ENCODE results near the gene ZBED5.

- no peak for TF ChIP-seq CTCF (IDR thresholded peaks at IDR 0.05; ENCODE audit: poor library complexity, severe bottlenecking)
- no peak for TF ChIP-seq MXI1 (conservative IDR thresholded peaks at IDR 0.05; ENCODE audit: poor library complexity, severe bottlenecking)
- TF ChIP-seq EP300 (conservative IDR thresholded peaks at IDR 0.05; ENCODE audit: poor library complexity, severe bottlenecking): no peak
- TF ChIP-seq POLR2AphosphoS5 (IDR thresholded peaks at IDR 0.05): no peak
- no peak for TF ChIP-seq EZH2 (IDR thresholded peaks at IDR 0.05; ENCODE audit: borderline replicate concordance, insufficient read depth, low read length, poor library complexity, severe bottlenecking)
- no peak for TF ChIP-seq SMC3 (conservative IDR thresholded peaks at IDR 0.05; ENCODE audit: poor library complexity)
- no peak for TF ChIP-seq REST (IDR thresholded peaks at IDR 0.05; ENCODE audit: borderline replicate concordance)
- TF ChIP-seq TAF1 (IDR thresholded peaks at IDR 0.05; ENCODE audit: low read depth): no peak
Measured at GRCh38 chr11:10872097-10872496, 14.2 kb upstream of the ZBED5 start.

Measured in neural cell (in vitro differentiated cells).